CD8-positive, alpha-beta memory T cell (primary cell): ENCODE data around the gene SH3BP5. TPM values are rescaled to one million over a fixed set of nuclear protein-coding genes. Genes with fewer than 3 reads are reported as not detected.

Experiments used
- CTCF ChIA-PET: fragments of 350-600 bp; sonication (Branson Sonifier 250); formaldehyde crosslinking; loops from one replicate; lab custom pipeline; 2021; ENCODE audit warnings: antibody characterized with exemption; lab: Charles Lee
- POLR2A ChIA-PET: fragments of 350-600 bp; sonication (Branson Sonifier 250); formaldehyde crosslinking; loops from one replicate; lab custom pipeline; 2021; ENCODE audit warnings: antibody characterized with exemption; lab: Charles Lee
- DNase-seq, 5 donors: peaks; one replicate each; pipeline versions ENCODE4 v3.0.0 to v3.0.0-alpha.2; 2020 to 2022; ENCODE audit warnings: mixed read lengths in 1 of 5
- H3K27ac ChIP-seq: one replicate; pipeline ENCODE4 v1.7.0; 2013; ENCODE audit warnings: low read depth, mild to moderate bottlenecking, low read length, moderate library complexity
- H3K27me3 ChIP-seq: 2 replicates; pipeline ENCODE4 v1.7.0; 2013; ENCODE audit warnings: low read length, mild to moderate bottlenecking; ENCODE audit not compliant: insufficient read depth, poor library complexity, severe bottlenecking
- H3K36me3 ChIP-seq: 2 replicates; pipeline ENCODE4 v1.7.0; 2013; ENCODE audit warnings: mild to moderate bottlenecking, low read length, moderate library complexity; ENCODE audit not compliant: insufficient read depth
- H3K4me1 ChIP-seq: 2 replicates; pipeline ENCODE4 v1.7.0; 2013; ENCODE audit warnings: mild to moderate bottlenecking, low read length, moderate library complexity; ENCODE audit not compliant: insufficient read depth
- H3K4me3 ChIP-seq: 2 replicates; pipeline ENCODE4 v1.7.0; 2013; ENCODE audit warnings: mild to moderate bottlenecking, low read length
- H3K9me3 ChIP-seq: 2 replicates; pipeline ENCODE4 v1.7.0; 2013; ENCODE audit warnings: mild to moderate bottlenecking, low read length
- H3K27ac Mint-ChIP-seq, 8 donors: one replicate each; pipeline ENCODE4 v1.8.0; 2020 to 2021; ENCODE audit warnings: mixed read lengths in 8 of 8, mild to moderate bottlenecking in 6 of 8, inconsistent platforms in 3 of 8, moderate library complexity in 3 of 8
- H3K27me3 Mint-ChIP-seq, 2 donors: one replicate each; pipeline ENCODE4 v1.8.0; 2020 to 2021; ENCODE audit warnings: mixed read lengths in 2 of 2, mild to moderate bottlenecking in 1 of 2, moderate library complexity in 1 of 2
- H3K36me3 Mint-ChIP-seq, 3 donors: one replicate each; pipeline ENCODE4 v1.8.0; 2020 to 2021; ENCODE audit warnings: mixed read lengths in 3 of 3, inconsistent platforms in 1 of 3, mild to moderate bottlenecking in 1 of 3
- H3K4me1 Mint-ChIP-seq, 3 donors: one replicate each; pipeline ENCODE4 v1.8.0; 2020 to 2021; ENCODE audit warnings: mixed read lengths in 3 of 3, inconsistent platforms in 1 of 3, mild to moderate bottlenecking in 1 of 3
- H3K4me3 Mint-ChIP-seq, 7 donors: one replicate each; pipeline ENCODE4 v1.8.0; 2020 to 2021; ENCODE audit warnings: mixed read lengths in 7 of 7, mild to moderate bottlenecking in 6 of 7, moderate library complexity in 4 of 7, inconsistent platforms in 2 of 7
- H3K9me3 Mint-ChIP-seq, 5 donors: one replicate each; pipeline ENCODE4 v1.8.0; 2020 to 2022; ENCODE audit warnings: mixed read lengths in 5 of 5, mild to moderate bottlenecking in 3 of 5, moderate library complexity in 2 of 5, inconsistent platforms in 1 of 5
- polyA plus RNA-seq: library from polyadenylated mRNA; unstranded; fragments of 300-500 nt; fragmentation: Illumina TruSeq; gene quantifications from one replicate; pipeline ENCODE4 v1.2.3, GENCODE V29; 2021
- total RNA-seq, 2 experiments: library from RNA; stranded (reverse); gene quantifications; one replicate each; pipeline ENCODE4 v1.2.3, GENCODE V29; 2021

The SH3BP5 gene
- total and polyA plus RNA-seq, 3 experiments from 2014 or later, result 14.2 to 84.3 (median 15.5) TPM

GRCh38 chr3:15260531-15260930 lies 71.9 kb downstream of the SH3BP5 start:
- H3K27me3 ChIP-seq, result no peaks in the 10 kb centered on the region
- no peak for DNase-seq
- POLR2A ChIA-PET, result no interaction called here
- H3K9me3 Mint-ChIP-seq, result no peaks in the 10 kb centered on the region
- peaks cover 7% of the 10 kb centered on the region for H3K4me1 ChIP-seq
- no peaks in the 10 kb centered on the region for H3K27me3 Mint-ChIP-seq
- H3K27ac ChIP-seq, result no peak overlapping the region
- CTCF ChIA-PET, result interaction anchor here (1.4 to 1.5 kb wide), 2 partner anchors 72 to 74 kb away, joined by 3 to 6 read pairs; partner anchors contain the start of gene SH3BP5
- no peaks in the 10 kb centered on the region for H3K9me3 ChIP-seq
- no peak overlapping the region for H3K4me3 ChIP-seq
- H3K27ac Mint-ChIP-seq, result peak overlapping the region; percentile 28 to 94 (median 67)
- H3K4me3 Mint-ChIP-seq, result no peak overlapping the region
- peaks cover 0 to 71% (median 13%) of the 10 kb centered on the region in 3 donors for H3K36me3 Mint-ChIP-seq
- peaks cover 26 to 41% (median 36%) of the 10 kb centered on the region in 3 donors for H3K4me1 Mint-ChIP-seq
- H3K36me3 ChIP-seq, result peaks cover 38% of the 10 kb centered on the region

GRCh38 chr3:15258720-15259119 lies 73.7 kb downstream of the SH3BP5 start:
- no peak overlapping the region for H3K27ac ChIP-seq
- peaks cover 11 to 24% (median 18%) of the 10 kb centered on the region in 3 donors for H3K4me1 Mint-ChIP-seq
- no peaks in the 10 kb centered on the region for H3K9me3 ChIP-seq
- CTCF ChIA-PET, result interaction anchor here (1.0 to 5.5 kb wide), 3 partner anchors 9 to 297 kb away, joined by 3 to 33 read pairs (median 5); no protein-coding TSS in a partner anchor
- H3K36me3 ChIP-seq, result peaks cover 41% of the 10 kb centered on the region
- no peaks in the 10 kb centered on the region for H3K4me1 ChIP-seq
- peaks cover 0 to 86% (median 13%) of the 10 kb centered on the region in 3 donors for H3K36me3 Mint-ChIP-seq
- H3K9me3 Mint-ChIP-seq, result no peaks in the 10 kb centered on the region
- H3K4me3 Mint-ChIP-seq, result no peak overlapping the region
- no peaks in the 10 kb centered on the region for H3K27me3 Mint-ChIP-seq
- no peaks in the 10 kb centered on the region for H3K27me3 ChIP-seq
- peak overlapping the region; percentile 30 to 90 (median 70) for H3K27ac Mint-ChIP-seq
- DNase-seq, result no peak
- POLR2A ChIA-PET, result no interaction called here
- H3K4me3 ChIP-seq, result no peak overlapping the region

GRCh38 chr3:15256861-15257341 lies 75.5 kb downstream of the SH3BP5 start:
- H3K4me3 Mint-ChIP-seq, result no peak overlapping the region
- H3K9me3 Mint-ChIP-seq, result no peaks in the 10 kb centered on the region
- H3K4me1 ChIP-seq, result no peaks in the 10 kb centered on the region
- no peak overlapping the region for H3K27ac ChIP-seq
- no peak for DNase-seq
- H3K36me3 Mint-ChIP-seq, result peaks cover 0 to 99% (median 16%) of the 10 kb centered on the region in 3 donors
- POLR2A ChIA-PET, result no interaction called here
- CTCF ChIA-PET, result interaction anchor here (1.2 to 5.5 kb wide), 3 partner anchors 10 to 149 kb away, joined by 3 to 33 read pairs (median 3); no protein-coding TSS in a partner anchor
- H3K4me1 Mint-ChIP-seq, result peaks cover 7 to 29% (median 23%) of the 10 kb centered on the region in 3 donors
- no peak overlapping the region for H3K4me3 ChIP-seq
- H3K9me3 ChIP-seq, result no peaks in the 10 kb centered on the region
- no peaks in the 10 kb centered on the region for H3K27me3 Mint-ChIP-seq
- peaks cover 47% of the 10 kb centered on the region for H3K36me3 ChIP-seq
- no peaks in the 10 kb centered on the region for H3K27me3 ChIP-seq
- peak overlapping the region; percentile 2 to 92 (median 69) for H3K27ac Mint-ChIP-seq

GRCh38 chr3:15255215-15255614 lies 77.2 kb downstream of the SH3BP5 start:
- no peak overlapping the region for H3K4me3 ChIP-seq
- H3K9me3 ChIP-seq, result no peaks in the 10 kb centered on the region
- Mint-ChIP-seq H3K9me3 (no peaks in the 10 kb centered on the region), H3K27ac (peak overlapping the region in 6 of 8 donors; percentile 63 to 88 (median 76)), H3K4me3 (no peak overlapping the region), H3K27me3 (no peaks in the 10 kb centered on the region), H3K4me1 (peaks cover 4 to 23% (median 21%) of the 10 kb centered on the region in 3 donors), H3K36me3 (peaks cover 6 to 99% (median 18%) of the 10 kb centered on the region in 3 donors)
- CTCF ChIA-PET, result interaction anchor here (5.5 kb wide), 1 partner anchor 12 kb away, joined by 33 read pairs; no protein-coding TSS in a partner anchor
- H3K27me3 ChIP-seq, result no peaks in the 10 kb centered on the region
- POLR2A ChIA-PET, result interaction anchor here (0.6 kb wide), 1 partner anchor 34 kb away, joined by 6 read pairs; no protein-coding TSS in a partner anchor
- DNase-seq, result no peak
- H3K4me1 ChIP-seq, result no peaks in the 10 kb centered on the region
- no peak overlapping the region for H3K27ac ChIP-seq
- H3K36me3 ChIP-seq, result peaks cover 41% of the 10 kb centered on the region

GRCh38 chr3:15253023-15253697 lies 79.2 kb downstream of the SH3BP5 start:
- Mint-ChIP-seq H3K36me3 (peaks cover 6 to 90% (median 18%) of the 10 kb centered on the region in 3 donors), H3K9me3 (no peaks in the 10 kb centered on the region), H3K27me3 (no peaks in the 10 kb centered on the region), H3K27ac (peak overlapping the region in 7 of 8 donors; percentile 10 to 88 (median 48)), H3K4me3 (no peak overlapping the region), H3K4me1 (peaks cover 4 to 19% (median 12%) of the 10 kb centered on the region in 3 donors)
- ChIA-PET CTCF (no interaction called here), POLR2A (no interaction called here)
- Histone ChIP-seq H3K4me1 (no peaks in the 10 kb centered on the region), H3K27ac (no peak overlapping the region), H3K27me3 (no peaks in the 10 kb centered on the region), H3K4me3 (no peak overlapping the region), H3K9me3 (no peaks in the 10 kb centered on the region), H3K36me3 (peaks cover 35% of the 10 kb centered on the region)
- DNase-seq, result no peak

GRCh38 chr3:15246186-15246585 lies 86.2 kb downstream of the SH3BP5 start:
- peak overlapping the region in 6 of 8 donors; percentile 4 to 70 (median 52) for H3K27ac Mint-ChIP-seq
- H3K27me3 Mint-ChIP-seq, result no peaks in the 10 kb centered on the region
- Histone ChIP-seq H3K27ac (no peak overlapping the region), H3K36me3 (peaks cover 27% of the 10 kb centered on the region), H3K9me3 (no peaks in the 10 kb centered on the region), H3K27me3 (no peaks in the 10 kb centered on the region), H3K4me3 (no peak overlapping the region), H3K4me1 (no peaks in the 10 kb centered on the region)
- no peak overlapping the region for H3K4me3 Mint-ChIP-seq
- CTCF ChIA-PET, result no interaction called here
- H3K36me3 Mint-ChIP-seq, result peaks cover 3 to 82% (median 15%) of the 10 kb centered on the region in 3 donors
- DNase-seq, result no peak
- POLR2A ChIA-PET, result no interaction called here
- no peaks in the 10 kb centered on the region for H3K9me3 Mint-ChIP-seq
- H3K4me1 Mint-ChIP-seq, result peaks cover 4 to 15% (median 5%) of the 10 kb centered on the region in 3 donors

GRCh38 chr3:15243822-15244482 lies 88.4 kb downstream of the SH3BP5 start:
- Mint-ChIP-seq H3K27ac (peak overlapping the region in 5 of 8 donors; percentile 5 to 83 (median 62)), H3K9me3 (no peaks in the 10 kb centered on the region), H3K4me1 (peaks cover 4 to 12% (median 5%) of the 10 kb centered on the region in 3 donors), H3K27me3 (no peaks in the 10 kb centered on the region), H3K4me3 (no peak overlapping the region), H3K36me3 (peaks cover 0 to 88% (median 13%) of the 10 kb centered on the region in 3 donors)
- POLR2A ChIA-PET, result no interaction called here
- Histone ChIP-seq H3K27me3 (no peaks in the 10 kb centered on the region), H3K4me1 (no peaks in the 10 kb centered on the region), H3K36me3 (peaks cover 42% of the 10 kb centered on the region), H3K9me3 (no peaks in the 10 kb centered on the region), H3K4me3 (no peak overlapping the region), H3K27ac (no peak overlapping the region)
- CTCF ChIA-PET, result interaction anchor here (1.2 kb wide), 1 partner anchor 161 kb away, joined by 3 read pairs; no protein-coding TSS in a partner anchor
- DNase-seq, result no peak
